HepG2 (cell line): ENCODE data around the gene ELOVL7. TPM values are rescaled to one million over a fixed set of nuclear protein-coding genes. Genes with fewer than 3 reads are reported as not detected.

Experiments
- ATAC-seq: fragments of 200-7000 bp; cut with Tn5 transposase; 3 replicates; pipeline ENCODE4 v1.9.1; 2020; ENCODE audit warnings: mild to moderate bottlenecking, moderate library complexity
- BruUV-seq: library from RNA; stranded (reverse); fragments of 400-500 nt; replicated peaks from 2 replicates; lab custom pipeline; 2021; lab: Mats Ljungman, UMichigan
- CTCF ChIA-PET: fragments of 300-600 bp; formaldehyde crosslinking; extraction: SDS; loops from one replicate; lab custom pipeline; 2021; ENCODE audit warnings: low total read pairs, inconsistent platforms, low intra/inter-chr PET ratio; lab: Yijun Ruan, JAX
- POLR2A ChIA-PET: fragments of 350-600 bp; sonication (Branson Sonifier 250); formaldehyde crosslinking; loops from one replicate; lab custom pipeline; 2020; ENCODE audit warnings: antibody characterized with exemption, inconsistent platforms; lab: Yijun Ruan, JAX
- DNase-seq: peaks from one replicate; pipeline ENCODE4 v3.0.0-alpha.2; 2015; ENCODE audit warnings: low spot score
- FAIRE-seq: peaks from 3 replicates; lab custom pipeline; 2011; peaks lifted over from hg19 to GRCh38; lab: Jason Lieb, UNC
- H2AFZ ChIP-seq: one replicate; pipeline ENCODE4 v1.6.1; 2011; ENCODE audit warnings: low read length, inconsistent platforms
- H3K27ac ChIP-seq: fragments of 300-600 bp; 3 replicates; pipeline ENCODE4 v1.8.0; 2011; ENCODE audit warnings: mixed run types, mild to moderate bottlenecking, mixed read lengths, low read length, inconsistent platforms; ENCODE audit not compliant: insufficient read depth; ENCODE audit errors: extremely low read length
- H3K27me3 ChIP-seq, 2 experiments: fragments of 200-600 bp in 1 of 2; 2 replicates in 1 of 2; 3 replicates in 1 of 2; pipeline versions ENCODE4 v1.6.0 to v1.8.0; 2011; ENCODE audit warnings: low read length in 2 of 2, mild to moderate bottlenecking in 2 of 2, moderate library complexity in 2 of 2, inconsistent platforms in 1 of 2; ENCODE audit not compliant: insufficient read depth in 2 of 2, control insufficient read depth in 1 of 2
- H3K36me3 ChIP-seq, 2 experiments: fragments of 200-600 bp in 1 of 2; replicated peaks in 1 of 2; 2 replicates in 1 of 2; 3 replicates in 1 of 2; pipeline versions ENCODE4 v1.5.1 to v1.8.0; 2011; ENCODE audit warnings: low read length in 2 of 2, inconsistent platforms in 1 of 2; ENCODE audit not compliant: insufficient read depth in 2 of 2, control insufficient read depth in 1 of 2
- H3K4me1 ChIP-seq: 2 replicates; pipeline ENCODE4 v1.5.1; 2012; ENCODE audit warnings: low read length, inconsistent platforms; ENCODE audit not compliant: insufficient read depth
- H3K4me2 ChIP-seq: 2 replicates; pipeline ENCODE4 v1.6.0; 2011; ENCODE audit warnings: low read depth, low read length, inconsistent platforms
- H3K4me3 ChIP-seq, 3 experiments: fragments of 200-600 bp in 1 of 3; sonication (generic), shearing (Covaris generic) in 1 of 3; replicated peaks in 1 of 3; 2 replicates each; pipeline ENCODE4 v1.5.1; 2011 to 2016; ENCODE audit warnings: low read length in 3 of 3, inconsistent platforms in 2 of 3, low read depth in 2 of 3, mild to moderate bottlenecking in 2 of 3, control low read depth in 1 of 3, mixed read lengths in 1 of 3; ENCODE audit not compliant: insufficient read depth in 1 of 3
- H3K79me2 ChIP-seq: one replicate; pipeline ENCODE4 v1.6.1; 2011; ENCODE audit warnings: low read length, inconsistent platforms; ENCODE audit not compliant: insufficient read depth
- H3K9ac ChIP-seq: 2 replicates; pipeline ENCODE4 v1.6.0; 2011; ENCODE audit warnings: mild to moderate bottlenecking, low read depth, low read length, inconsistent platforms; ENCODE audit not compliant: insufficient read depth
- H3K9me3 ChIP-seq: 2 replicates; pipeline ENCODE4 v1.5.1; 2012; ENCODE audit warnings: mild to moderate bottlenecking, low read length
- H4K20me1 ChIP-seq: 2 replicates; pipeline ENCODE4 v1.6.0; 2011; ENCODE audit warnings: inconsistent platforms, mild to moderate bottlenecking, low read length, moderate library complexity; ENCODE audit not compliant: insufficient read depth
- ATM ChIP-seq: fragments of 450-650 bp; IDR thresholded peaks from 2 replicates; pipeline ENCODE4 v1.7.1; 2017; ENCODE audit warnings: mild to moderate bottlenecking, borderline replicate concordance
- FUBP1 ChIP-seq: sonication (generic); formaldehyde crosslinking; IDR thresholded peaks from 2 replicates; pipeline ENCODE4 v1.5.1; 2020; ENCODE audit warnings: missing genetic modification reagents, mild to moderate bottlenecking, borderline replicate concordance
- HMGXB4 ChIP-seq, 2 experiments: sonication (generic) in 1 of 2; formaldehyde crosslinking in 1 of 2; IDR thresholded peaks; 2 replicates each; pipeline versions ENCODE4 v1.4.0 to v1.6.1; 2018 to 2020; ENCODE audit warnings: missing genetic modification reagents in 2 of 2, borderline replicate concordance in 1 of 2, low read depth in 1 of 2, mild to moderate bottlenecking in 1 of 2, missing biosample characterization in 1 of 2
- PHF5A ChIP-seq: IDR thresholded peaks from one replicate; pipeline ENCODE4 v1.6.1; 2018; ENCODE audit warnings: low read depth, missing genetic modification reagents; ENCODE audit not compliant: unreplicated experiment
- SCMH1 ChIP-seq: sonication (generic); formaldehyde crosslinking; IDR thresholded peaks from 2 replicates; pipeline ENCODE4 v1.9.0; 2021; ENCODE audit warnings: missing genetic modification reagents, mild to moderate bottlenecking, borderline replicate concordance
- ZBTB7A ChIP-seq: sonication (generic); formaldehyde crosslinking; IDR thresholded peaks from 2 replicates; pipeline ENCODE4 v1.8.0; 2022; ENCODE audit warnings: mild to moderate bottlenecking, missing genetic modification reagents
- ZNF142 ChIP-seq: sonication (generic); formaldehyde crosslinking; IDR thresholded peaks from 2 replicates; pipeline ENCODE4 v1.4.0; 2020; ENCODE audit warnings: missing genetic modification reagents
- WGBS: methylation state at CpG from one replicate; pipeline ENCODE4 v1.1.6; 2017; ENCODE audit warnings: low lambda C conversion rate; 5-methylcytosine and 5-hydroxymethylcytosine counted together
- in situ Hi-C: cut with HindIII; loops from 2 replicates; pipeline ENCODE4 v1.10.0; 2017; ENCODE audit warnings: low pct_unique_long_range_greater_than_20kb; ENCODE audit not compliant: extremely low pct_ligation_motif_present
- intact Hi-C: fragments of 100-400 bp; cut with micrococcal nuclease; formaldehyde crosslinking; loops from one replicate; pipeline ENCODE4 v1.10.0; 2022; ENCODE audit not compliant: unreplicated experiment
- polyA plus RNA-seq, 8 experiments: library from polyadenylated mRNA; depleted of rRNA in 3 of 8; stranded (reverse) in 7 of 8; unstranded in 1 of 8; fragments of >200 nt; fragmentation: Illumina TruSeq in 4 of 8; extraction: Trizol in 4 of 8; gene quantifications; 2 replicates each; pipeline versions ENCODE4 v1.2.1 to v1.2.3, GENCODE V29; 2011 to 2016; ENCODE audit warnings: low read depth in 4 of 8, missing spikeins in 1 of 8, mixed read lengths in 1 of 8; ENCODE audit not compliant: insufficient read depth in 1 of 8
- total RNA-seq, 5 experiments: library from RNA; depleted of rRNA; stranded (reverse); fragments of >200 nt; fragmentation: Illumina TruSeq; extraction: Trizol; gene quantifications; 2 replicates each; pipeline ENCODE4 v1.2.3, GENCODE V29; 2016; ENCODE audit warnings: low read depth in 1 of 5

The ELOVL7 gene
- total and polyA plus RNA-seq, 2 of the 13 experiments (the other 11 are each of a cell fraction or from before 2014, with no cell fraction given), result 4.5 to 7.3 TPM

- Histone ChIP-seq H3K9ac (no peak overlapping the region), H4K20me1 (no peaks in the 10 kb centered on the region), H3K4me2 (0 out of 2 replicates have a peak overlapping the region, but pooled peaks have one; percentile 12), H3K27me3 (no peaks in the 10 kb centered on the region; a peak in 1 of 5 replicates), H3K36me3 (no peaks in the 10 kb centered on the region), H3K4me3 (no peak overlapping the region), H3K79me2 (no peaks in the 10 kb centered on the region), H2AFZ (peak overlapping the region; percentile 42), H3K9me3 (no peaks in the 10 kb centered on the region), H3K27ac (no peak overlapping the region), H3K4me1 (no peaks in the 10 kb centered on the region)
- ChIA-PET CTCF (no interaction called here), POLR2A (no interaction called here)
- DNase-seq (no peak), ATAC-seq (no peak), FAIRE-seq (no peak)
- no TSS peak for BruUV-seq
- WGBS, result under 1% methylated on average over 3 of the region's 3 CpGs
- in situ Hi-C loops (no loop called here), intact Hi-C loops (no loop called here)
- TF ChIP-seq ZNF142 (no peak), FUBP1 (no peak), PHF5A (no peak), ZBTB7A (CRISPR knock-in tag) (no peak), SCMH1 (CRISPR knock-in tag) (no peak), HMGXB4 (CRISPR knock-in tag; IDR thresholded peaks at IDR 0.05; ENCODE audit: borderline replicate concordance in 1 of 2, low read depth in 1 of 2) (no peak), ATM (no peak)
Observed at GRCh38 chr5:60852940-60853339, 8.9 kb upstream of the ELOVL7 start.
